Esophagus mucosa (tissue), 1 donor: ENCODE data around the gene ZNF783. TPM values are rescaled to one million over a fixed set of nuclear protein-coding genes. Genes with fewer than 3 reads are reported as not detected.

ENCODE experiments used
- total RNA-seq: library from RNA; stranded (reverse); gene quantifications from one replicate; pipeline ENCODE4 v1.2.4, GENCODE V29; 2023
- donor health status: DM: yes; HTN: yes; CAD: no.

ZNF783 gene
- total RNA-seq, 1 donor from 2014 or later = 5.8 TPM

Other genes starting within 250 kb of the ZNF783 start
- gene PDIA4, start 233.7 kb upstream of the ZNF783 start, total RNA-seq = 58.8 TPM
- 3.2 TPM for gene ZNF786, start 171.5 kb upstream of the ZNF783 start, total RNA-seq
- gene ZNF425, start 135.9 kb upstream of the ZNF783 start, total RNA-seq = 1.9 TPM
- gene ZNF398, start 114.7 kb upstream of the ZNF783 start, total RNA-seq = 9.3 TPM
- 20.0 TPM for gene ZNF282, start 66.7 kb upstream of the ZNF783 start, total RNA-seq
- gene ZNF212, start 22.5 kb upstream of the ZNF783 start, total RNA-seq = 7.5 TPM
- 7.2 TPM for gene ZNF777, start 198.9 kb downstream of the ZNF783 start, total RNA-seq
- gene ZNF746, start 235.6 kb downstream of the ZNF783 start, total RNA-seq = 7.9 TPM